Measurements from ENCODE around the gene PEX13.
"Not testable (repeated sequence)": the region's sequence is repeated elsewhere in the genome, so short reads cannot be mapped to it uniquely, and the experiment has no call there.

Gene PEX13, protein sequence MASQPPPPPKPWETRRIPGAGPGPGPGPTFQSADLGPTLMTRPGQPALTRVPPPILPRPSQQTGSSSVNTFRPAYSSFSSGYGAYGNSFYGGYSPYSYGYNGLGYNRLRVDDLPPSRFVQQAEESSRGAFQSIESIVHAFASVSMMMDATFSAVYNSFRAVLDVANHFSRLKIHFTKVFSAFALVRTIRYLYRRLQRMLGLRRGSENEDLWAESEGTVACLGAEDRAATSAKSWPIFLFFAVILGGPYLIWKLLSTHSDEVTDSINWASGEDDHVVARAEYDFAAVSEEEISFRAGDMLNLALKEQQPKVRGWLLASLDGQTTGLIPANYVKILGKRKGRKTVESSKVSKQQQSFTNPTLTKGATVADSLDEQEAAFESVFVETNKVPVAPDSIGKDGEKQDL

DNA sequence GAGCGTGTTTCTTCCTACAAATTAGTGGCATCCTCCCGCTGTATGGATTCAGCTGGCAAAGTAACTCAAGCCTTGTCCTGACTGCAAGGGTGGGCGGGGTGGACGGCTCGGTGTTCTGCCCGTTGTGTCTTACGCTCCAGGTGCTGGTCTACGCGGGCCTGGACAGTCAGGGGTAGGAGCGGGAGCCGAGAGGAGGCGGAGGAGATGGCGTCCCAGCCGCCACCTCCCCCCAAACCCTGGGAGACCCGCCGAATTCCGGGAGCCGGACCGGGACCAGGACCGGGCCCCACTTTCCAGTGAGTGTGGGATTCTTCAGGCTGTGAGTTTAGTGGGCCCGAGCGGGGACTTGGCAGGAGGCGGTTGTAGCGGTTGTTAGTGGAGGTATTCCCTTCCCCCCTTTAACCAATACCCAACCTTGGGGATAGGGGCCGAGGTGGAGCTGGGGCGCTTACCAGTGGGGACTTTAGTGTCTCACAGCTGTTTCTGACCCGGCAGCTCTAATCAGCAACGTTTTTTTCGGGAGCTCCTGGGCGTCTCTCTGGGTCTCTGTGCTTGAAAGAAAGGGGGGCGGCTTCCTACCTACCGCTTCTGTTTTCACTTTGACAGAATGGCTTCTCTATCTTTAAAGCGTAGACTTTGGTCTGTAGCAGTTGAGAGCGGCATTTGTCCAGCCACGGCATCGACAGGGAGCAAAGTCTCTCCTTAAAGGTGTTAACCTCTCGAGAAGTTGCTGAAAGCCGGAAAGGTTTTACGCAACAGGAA lies at the start of gene PEX13, which contains the start of gene PUS10:
PEX13 (plus strand) TSS at position 165 of the 762 bp plus-strand sequence; CDS start at position 205, 40 bp downstream.
PUS10 (minus strand) TSS at position 700 of the 762 bp plus-strand sequence. CDS start 6,365 bp downstream, outside the sequence.
- no peak for DNase-seq (ENCODE audit: low read depth)

DNA sequence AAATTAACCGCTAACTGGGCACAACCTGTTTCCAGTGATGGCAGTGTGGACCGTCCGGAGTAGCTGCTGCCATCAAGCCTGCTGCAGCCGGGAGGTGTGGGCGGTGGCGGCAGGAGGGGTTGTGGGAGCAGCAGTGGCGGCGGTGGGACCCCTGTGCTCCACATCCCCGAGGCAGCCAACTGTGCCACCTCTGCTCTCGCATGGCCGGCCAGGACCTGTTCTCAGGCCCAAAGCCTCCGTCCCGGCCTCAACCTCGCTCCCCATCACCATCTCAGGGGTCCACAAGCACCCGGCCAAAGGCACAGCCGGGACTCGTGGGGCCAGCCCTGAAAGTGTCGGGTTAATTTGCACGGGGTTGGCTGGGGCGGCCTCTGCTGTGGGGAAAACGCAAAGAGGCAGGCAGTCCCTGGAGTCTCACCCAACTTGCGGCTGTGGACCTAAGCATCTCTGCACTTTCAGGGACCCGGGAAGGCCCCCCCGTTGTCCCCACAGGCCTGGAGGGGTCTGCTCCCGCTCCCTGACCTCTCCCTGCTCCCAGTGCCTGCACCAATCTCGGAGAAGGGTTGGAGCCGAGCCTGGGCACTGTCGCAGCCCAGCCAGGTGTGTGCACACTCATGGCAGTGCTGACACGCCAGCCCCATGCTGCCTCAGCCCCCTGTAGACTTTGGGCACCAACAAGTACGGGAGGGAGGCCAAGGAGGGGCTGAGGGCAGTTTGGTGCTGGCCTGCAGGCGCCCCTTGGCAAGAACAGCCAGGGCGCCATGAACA lies 44.4 kb upstream of the PEX13 start:
- DNase-seq (ENCODE audit: low read depth): no peak

DNA sequence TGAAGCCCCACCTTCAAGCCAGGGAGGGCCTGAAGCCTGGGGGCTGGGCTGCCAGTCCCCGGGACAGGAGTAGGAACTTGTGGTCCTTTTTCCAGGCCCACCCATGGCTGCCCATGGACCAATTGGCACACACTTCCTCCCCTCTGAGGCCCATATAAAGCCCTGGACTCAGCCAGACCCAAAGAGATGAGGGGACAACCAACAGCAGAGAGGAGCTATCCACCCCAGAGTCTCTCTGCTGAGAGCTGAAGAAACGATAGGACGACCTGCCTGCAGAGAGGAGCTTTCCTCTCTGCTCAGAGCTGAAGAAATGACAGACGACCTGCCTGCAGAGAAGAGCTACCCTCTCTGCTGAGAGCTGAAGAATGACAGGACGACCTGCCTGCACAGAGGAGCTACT lies 43.8 kb upstream of the PEX13 start:
- DNase-seq (ENCODE audit: low read depth): no peak

- DNase-seq (ENCODE audit: low read depth): no peak
Observed at GRCh38 chr2:60974652-60975051, 42.9 kb upstream of the PEX13 start.

GRCh38 chr2:60976256-60976850 lies 41.2 kb upstream of the PEX13 start:
- DNase-seq (ENCODE audit: low read depth): no peak

DNA sequence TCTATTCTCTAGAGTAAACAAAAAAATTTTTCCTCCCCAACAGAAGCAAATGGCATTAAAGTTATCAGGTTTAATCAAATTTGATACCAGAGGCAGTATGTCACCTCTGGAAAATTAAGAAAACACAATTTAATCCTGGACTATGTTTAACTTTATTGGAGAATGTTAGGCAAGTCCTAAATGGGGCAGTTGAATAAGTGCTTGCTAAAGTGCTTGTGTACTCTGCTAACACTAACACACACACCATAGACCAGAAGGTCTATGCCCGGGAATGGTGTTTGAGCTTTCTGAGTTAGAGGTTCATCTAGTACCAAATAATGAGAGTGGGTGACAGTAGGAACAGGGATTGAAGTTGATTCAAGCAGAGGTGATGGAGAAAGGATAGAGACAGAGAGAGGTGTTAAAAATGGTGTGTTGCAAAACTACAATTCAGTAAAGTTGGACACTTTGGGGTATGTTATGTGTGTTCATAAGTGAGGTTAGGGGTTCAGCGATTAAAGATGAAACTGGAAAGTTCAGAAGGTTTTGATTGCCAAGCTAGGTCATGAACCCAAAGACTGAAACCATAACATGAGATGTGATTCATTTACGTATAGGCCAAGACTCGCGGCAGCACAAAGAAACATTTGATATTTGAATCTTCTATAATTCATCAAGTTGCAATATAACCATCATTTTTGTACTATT lies 40.5 kb upstream of the PEX13 start:
- DNase-seq (ENCODE audit: low read depth): no peak

DNA sequence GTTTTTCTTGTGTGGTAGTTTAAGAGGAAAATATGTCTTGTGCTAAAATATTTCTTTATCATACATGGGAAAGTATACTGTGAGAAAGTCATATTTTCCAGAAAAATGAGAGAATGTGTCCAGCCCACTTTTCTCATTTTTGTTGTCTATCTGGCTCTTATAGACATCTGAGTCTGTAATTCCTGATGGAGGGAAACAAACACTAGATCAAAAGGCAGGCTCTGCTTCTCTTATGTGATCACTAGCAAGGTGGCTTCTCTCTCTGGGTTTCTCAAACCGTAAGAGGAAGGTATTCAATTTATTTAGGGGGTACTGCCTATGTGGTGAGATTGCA lies 40.0 kb upstream of the PEX13 start:
- DNase-seq (ENCODE audit: low read depth): no peak

DNA sequence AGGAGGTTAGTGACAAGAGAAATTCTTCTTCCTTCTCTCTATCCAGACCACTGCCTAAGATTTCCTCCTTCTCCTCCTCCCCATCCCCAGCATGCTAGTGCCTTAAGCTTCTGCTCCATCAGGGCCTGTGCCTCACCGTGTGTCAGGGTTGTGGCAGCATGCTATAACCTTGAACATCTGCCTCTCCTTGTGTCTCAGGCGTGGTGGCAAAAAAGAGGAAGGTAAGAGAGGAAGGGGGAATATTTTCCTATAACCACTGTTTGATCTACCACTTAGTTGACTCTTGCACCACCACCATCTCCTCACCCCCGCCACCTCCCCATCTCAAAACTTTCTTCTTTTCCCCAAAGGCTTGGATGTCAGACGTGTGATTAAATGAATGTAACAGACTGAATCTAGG lies 38.3 kb upstream of the PEX13 start:
- DNase-seq (ENCODE audit: low read depth): no peak

DNA sequence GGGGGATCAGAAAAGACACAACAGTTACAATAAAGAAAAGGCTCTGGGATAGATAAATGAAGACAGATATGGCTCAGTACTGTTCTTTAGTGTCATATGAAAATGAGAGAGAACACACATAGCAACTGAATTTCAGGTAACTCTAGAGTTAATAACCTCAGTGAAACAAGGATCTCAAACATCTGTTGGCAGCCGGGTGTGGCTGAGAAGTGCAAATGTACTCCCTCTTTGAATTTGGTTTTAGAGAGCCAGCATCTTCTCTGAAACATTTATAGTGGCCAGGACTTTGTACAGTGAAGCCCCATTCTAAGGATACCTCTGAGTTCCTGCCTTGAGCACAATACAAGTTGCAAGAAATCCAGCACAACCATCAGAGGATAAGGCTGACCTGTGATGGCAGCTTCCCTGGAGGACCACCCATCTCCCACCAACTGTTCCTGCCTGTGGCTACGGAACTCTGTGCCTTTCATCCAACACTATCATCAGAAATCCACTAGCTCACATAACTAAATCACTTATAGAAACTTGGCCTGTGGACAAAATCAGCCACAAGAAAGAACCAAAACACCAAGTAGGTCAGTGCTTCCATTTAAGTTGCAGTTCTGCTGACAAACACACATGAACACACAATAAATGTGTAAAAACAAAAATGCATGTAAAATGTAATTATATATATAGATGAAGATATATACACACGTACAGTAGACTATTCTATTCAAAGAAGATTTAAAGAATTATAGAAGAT lies 37.3 kb upstream of the PEX13 start:
- no peak for DNase-seq (ENCODE audit: low read depth)

GRCh38 chr2:60982066-60982465 lies 35.5 kb upstream of the PEX13 start:
- DNase-seq (ENCODE audit: low read depth): not testable (repeated sequence)

DNA sequence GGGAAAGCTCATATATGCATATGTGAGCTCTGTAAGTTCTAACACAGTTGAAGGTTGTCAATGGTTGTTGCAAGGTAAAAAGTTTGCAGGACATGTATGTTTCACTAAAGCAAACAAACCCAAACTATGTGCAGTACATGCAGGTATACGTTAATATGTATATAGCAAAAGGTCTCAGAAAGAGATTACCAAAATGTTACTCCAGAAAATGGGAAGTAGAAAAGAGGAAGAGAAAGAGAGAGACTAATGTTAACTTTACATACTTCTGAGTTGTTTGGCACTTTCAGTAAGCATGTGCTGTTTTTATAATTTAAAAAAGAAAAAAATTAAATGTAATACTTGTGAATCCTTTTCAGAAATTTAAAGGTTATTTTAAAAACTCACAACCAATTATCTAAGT lies 32.8 kb upstream of the PEX13 start:
- no peak for DNase-seq (ENCODE audit: low read depth)

DNA sequence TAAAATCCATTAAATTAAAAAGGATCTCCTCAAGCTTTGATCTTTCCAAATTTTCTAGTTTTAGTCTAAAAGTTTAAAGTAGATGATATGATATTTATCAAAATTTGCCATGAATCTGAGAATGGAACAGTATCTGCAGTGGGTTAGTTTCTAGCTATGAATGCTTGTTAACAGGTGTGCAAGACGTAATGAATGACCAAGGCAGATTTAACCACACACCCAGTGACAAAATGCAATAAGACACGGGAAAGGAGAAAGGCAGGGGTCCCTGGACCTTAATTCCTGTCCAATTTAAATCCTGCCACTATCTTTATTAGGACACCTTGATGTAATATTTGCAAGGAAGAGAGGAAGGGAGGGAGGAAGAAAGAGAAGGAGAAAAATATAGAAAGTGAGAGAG lies 30.5 kb upstream of the PEX13 start:
- DNase-seq (ENCODE audit: low read depth): no peak

DNA sequence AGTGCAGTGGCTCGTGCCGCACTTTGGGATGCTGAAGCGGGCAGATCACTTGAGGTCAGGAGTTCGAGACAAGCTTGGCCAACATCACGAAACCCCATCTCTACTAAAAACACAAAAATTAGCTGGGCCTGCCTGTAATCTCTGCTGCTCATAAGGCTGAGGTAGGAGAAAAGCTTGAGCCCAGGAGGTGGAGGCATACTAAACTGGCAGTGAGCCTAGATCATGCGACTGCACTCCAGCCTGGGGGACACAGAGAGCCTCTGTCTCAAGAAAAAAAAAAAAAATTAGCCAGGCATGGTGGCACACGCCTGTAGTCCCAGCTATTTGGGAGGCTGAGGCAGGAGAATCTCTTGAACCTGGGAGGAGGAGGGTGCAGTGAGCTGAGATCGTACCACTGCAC lies 29.9 kb upstream of the PEX13 start:
- not testable (repeated sequence) for DNase-seq (ENCODE audit: low read depth)

DNA sequence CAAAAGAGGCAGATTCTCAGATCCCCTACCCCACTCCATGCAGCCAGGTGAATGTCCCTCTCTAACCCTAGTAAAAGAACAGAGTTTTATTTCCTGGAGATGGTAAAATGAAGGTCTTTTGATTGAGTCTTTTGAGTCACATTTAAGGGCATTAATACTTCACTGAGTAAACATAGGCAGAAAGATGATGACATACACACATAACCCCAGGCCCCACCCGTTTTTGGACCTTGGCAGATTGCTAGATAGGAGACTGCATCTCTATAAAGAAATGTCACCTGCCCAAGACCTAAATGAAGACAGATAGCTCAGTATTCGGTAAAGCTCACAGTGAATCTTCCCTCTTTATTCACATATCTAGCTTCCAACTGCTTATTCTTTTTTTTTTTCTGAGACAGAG lies 28.3 kb upstream of the PEX13 start:
- no peak for DNase-seq (ENCODE audit: low read depth)

- DNase-seq (ENCODE audit: low read depth): no peak
Observed at GRCh38 chr2:60991644-60992043, 25.9 kb upstream of the PEX13 start.

DNA sequence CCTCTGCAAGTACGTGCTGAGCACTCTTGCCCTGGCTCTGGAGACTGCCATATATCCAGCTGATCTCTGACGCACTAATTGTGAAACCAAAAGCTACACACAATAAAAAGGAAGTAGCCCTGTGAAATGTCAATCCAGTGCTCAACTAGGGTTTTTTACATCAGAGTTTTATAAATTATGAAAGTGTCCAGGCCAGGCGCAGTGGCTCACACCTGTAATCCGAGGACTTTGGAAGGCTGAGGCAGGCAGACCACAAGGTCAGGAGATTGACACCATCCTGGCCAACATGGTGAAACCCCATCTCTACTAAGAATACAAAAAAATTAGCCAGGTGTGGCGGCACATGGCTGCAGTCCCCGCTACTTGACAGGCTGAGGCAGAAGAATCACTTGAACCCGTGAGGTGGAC lies 24.5 kb upstream of the PEX13 start:
- DNase-seq (ENCODE audit: low read depth): no peak

DNA sequence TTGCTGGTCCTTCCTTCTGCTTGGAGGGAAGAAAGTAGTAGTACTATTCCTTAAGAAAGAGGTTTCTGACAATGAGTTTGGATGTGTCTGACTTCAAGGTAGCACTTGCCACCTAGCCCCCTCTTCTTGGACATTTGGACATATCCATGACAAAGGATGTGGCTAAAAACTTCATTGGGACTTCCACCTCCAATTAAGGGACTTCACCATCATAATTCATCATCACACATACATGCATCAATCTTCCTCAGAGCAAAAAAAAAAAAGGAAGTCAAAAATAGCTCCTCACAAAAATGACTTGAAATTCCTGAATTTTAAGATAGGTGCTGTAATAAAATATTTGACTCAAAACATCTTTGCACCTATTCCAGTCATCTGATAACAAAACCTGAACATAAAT lies 23.4 kb upstream of the PEX13 start:
- DNase-seq (ENCODE audit: low read depth): no peak

DNA sequence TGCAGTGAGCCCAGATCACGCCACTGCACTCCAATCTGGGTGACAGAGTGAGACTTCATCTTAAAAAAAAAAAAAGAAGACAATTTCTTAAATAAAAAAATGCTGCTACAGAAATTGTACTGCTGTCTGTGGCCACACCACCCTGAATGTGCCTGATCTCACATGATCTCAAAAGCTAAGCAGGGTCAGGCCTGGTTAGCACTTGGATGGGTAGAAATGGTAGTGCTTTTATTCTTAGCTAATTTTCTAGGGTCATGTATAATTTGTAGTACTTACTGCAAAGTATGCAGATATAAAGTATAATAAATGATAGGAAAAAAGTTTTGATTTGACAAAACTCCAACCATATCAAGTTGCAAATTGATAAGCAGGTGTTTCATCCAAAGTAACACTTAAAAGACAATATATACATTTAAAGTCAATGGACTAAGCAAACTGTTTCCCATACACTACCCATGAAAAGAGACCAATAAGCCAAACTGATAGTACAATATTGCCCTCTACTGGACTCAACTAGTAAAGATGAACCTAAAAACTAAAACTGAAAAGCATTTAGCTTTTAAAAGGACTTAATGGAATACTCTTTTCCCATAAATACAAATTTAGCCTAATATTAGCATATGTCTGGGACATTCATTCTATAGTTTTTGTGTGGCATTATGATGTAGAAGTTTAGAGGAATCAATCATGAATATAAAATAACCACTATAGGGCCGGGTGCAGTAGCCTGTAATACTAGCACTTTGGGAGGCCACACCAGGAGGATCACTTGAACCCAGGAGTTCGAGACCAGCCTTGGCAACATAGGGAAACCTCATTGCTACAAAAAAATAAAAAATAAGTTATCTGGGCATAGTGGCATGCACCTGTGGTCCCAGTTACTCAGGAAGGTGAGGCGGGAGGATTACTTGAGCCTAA lies 18.6 kb upstream of the PEX13 start:
- DNase-seq (ENCODE audit: low read depth): no peak

DNA sequence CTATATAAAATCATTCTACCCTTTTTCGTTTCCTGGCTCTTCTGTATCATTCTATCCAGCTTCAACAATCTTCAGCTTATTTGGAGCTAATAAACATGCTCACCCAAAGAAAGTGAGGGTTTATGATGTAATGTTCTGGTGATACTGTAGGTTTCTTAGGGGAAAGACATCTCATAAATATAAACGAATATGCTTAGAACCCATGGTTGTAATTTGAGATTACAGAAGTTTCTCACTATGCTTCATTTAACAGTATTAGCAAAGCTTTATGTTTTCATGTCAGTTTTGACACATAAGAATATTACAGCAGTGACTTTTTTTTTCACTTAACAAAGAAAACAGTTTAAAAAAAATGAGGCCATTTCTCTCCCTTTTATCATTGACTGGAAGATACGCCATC lies 11.8 kb upstream of the PEX13 start:
- DNase-seq (ENCODE audit: low read depth): no peak
